Right lobe of liver (tissue), 6 donors: ENCODE data around the gene SPTLC3. TPM values are rescaled to one million over a fixed set of nuclear protein-coding genes. Genes with fewer than 3 reads are reported as not detected.

Experiments used
- ATAC-seq, 4 donors: fragments of 200-7000 bp; cut with Tn5 transposase; one replicate each; pipeline ENCODE4 v1.9.1; 2020; ENCODE audit warnings: mild to moderate bottlenecking in 4 of 4, moderate library complexity in 4 of 4
- DNase-seq, 3 donors: peaks; one replicate each; pipeline ENCODE4 v3.0.0-alpha.2; 2020
- H3K27ac ChIP-seq, 3 donors: fragments of 200-600 bp; one replicate each; pipeline ENCODE4 v1.8.0; 2022
- H3K27me3 ChIP-seq, 2 donors: fragments of 200-600 bp; one replicate each; pipeline ENCODE4 v1.8.0; 2022
- H3K36me3 ChIP-seq, 4 donors: fragments of 200-600 bp; sonication (generic) in 1 of 4; one replicate each; pipeline versions ENCODE4 v1.5.1 to v1.8.0; 2017 to 2022; ENCODE audit warnings: control low read depth in 1 of 4
- H3K4me1 ChIP-seq, 4 donors: fragments of 200-600 bp; sonication (generic) in 1 of 4; one replicate each; pipeline versions ENCODE4 v1.5.1 to v1.8.0; 2017 to 2022; ENCODE audit warnings: control low read depth in 1 of 4
- H3K4me3 ChIP-seq, 3 donors: fragments of 200-600 bp; one replicate each; pipeline ENCODE4 v1.8.0; 2022
- H3K9me3 ChIP-seq, 4 donors: fragments of 200-600 bp; sonication (generic) in 1 of 4; one replicate each; pipeline versions ENCODE4 v1.5.1 to v1.8.0; 2017 to 2022; ENCODE audit warnings: control low read depth in 1 of 4
- CTCF ChIP-seq, 4 donors: fragments of 200-600 bp in 3 of 4; fragments of 450-650 bp in 1 of 4; IDR thresholded peaks; one replicate each; pipeline versions ENCODE4 v1.5.1 to v1.8.0; 2016 to 2022; ENCODE audit warnings: antibody characterized with exemption in 4 of 4, mild to moderate bottlenecking in 2 of 4
- POLR2A ChIP-seq: fragments of 450-650 bp; IDR thresholded peaks from one replicate; pipeline ENCODE4 v1.6.1; 2017; ENCODE audit warnings: antibody characterized with exemption, mild to moderate bottlenecking
- WGBS: methylation state at CpG from one replicate; pipeline ENCODE4 v1.1.6; 2018; ENCODE audit warnings: low coverage, low lambda C conversion rate; ENCODE audit not compliant: insufficient coverage; ENCODE audit errors: missing lambda C conversion rate; 5-methylcytosine and 5-hydroxymethylcytosine counted together
- intact Hi-C, 2 donors: fragments of 100-400 bp; cut with DNase I; formaldehyde crosslinking; loops; one replicate each; pipeline versions ENCODE4 v1.11.2 to v1.14.1; 2022
- total RNA-seq, 6 experiments: library from RNA; depleted of rRNA in 2 of 6; stranded (reverse); fragments of >200 nt in 2 of 6; fragmentation: NEBNext Ultra II Directional in 3 of 6; extraction: Animal tissue kit (Norgen Biotek cat#: 25700) in 3 of 6; gene quantifications; one replicate each; pipeline versions ENCODE4 v1.1.0 to v1.2.4, GENCODE V29; 2016 to 2023
- donor health status: DM: no; HTN: yes; CAD: no.
- donor health status: DM: no; HTN: no; CAD: no.
- donor health status: DM: no; HTN: no; CAD: no.
- donor health status: DM: no; HTN: yes; CAD: no.
- donor health status: DM: no; HTN: yes; CAD: no.

Gene SPTLC3
- total RNA-seq, 6 experiments from 2014 or later, result 16.4 to 25.6 (median 24.8) TPM

- Histone ChIP-seq H3K4me3 (no peak overlapping the region), H3K9me3 (no peaks in the 10 kb centered on the region), H3K4me1 (no peaks in the 10 kb centered on the region), H3K27ac (no peak overlapping the region), H3K36me3 (no peaks in the 10 kb centered on the region), H3K27me3 (no peaks in the 10 kb centered on the region)
- DNase-seq, result no peak
- intact Hi-C loops, result no loop called here
- TF ChIP-seq CTCF (IDR thresholded peaks at IDR 0.05) (no peak), POLR2A (no peak)
- no peak for ATAC-seq
Observed at GRCh38 chr20:13082378-13082777, 73.6 kb downstream of the SPTLC3 start.

GRCh38 chr20:13085275-13085674 is 76.5 kb downstream of the SPTLC3 start:
- no peak for ATAC-seq

GRCh38 chr20:13089950-13090469 is 81.2 kb downstream of the SPTLC3 start:
- no peak overlapping the region for H3K27ac ChIP-seq
- TF ChIP-seq POLR2A (no peak), CTCF (IDR thresholded peaks at IDR 0.05) (no peak)
- ATAC-seq (peak in 1 of 4 donors; percentile 19), DNase-seq (no peak)
- no peak overlapping the region for H3K4me3 ChIP-seq
- H3K36me3 ChIP-seq, result peaks cover 0 to 8% (median 2%) of the 10 kb centered on the region in 4 donors
- no peaks in the 10 kb centered on the region for H3K27me3 ChIP-seq
- H3K9me3 ChIP-seq, result no peaks in the 10 kb centered on the region
- intact Hi-C loops, result no loop called here
- no peaks in the 10 kb centered on the region for H3K4me1 ChIP-seq
- WGBS, result 20% methylated on average over 1 of the region's 1 CpG

More at GRCh38 chr20:13085275-13085674, 76.5 kb downstream of the SPTLC3 start:
- DNase-seq, result no peak
- Histone ChIP-seq H3K36me3 (no peaks in the 10 kb centered on the region), H3K9me3 (no peaks in the 10 kb centered on the region), H3K4me1 (no peaks in the 10 kb centered on the region), H3K27me3 (no peaks in the 10 kb centered on the region), H3K27ac (no peak overlapping the region), H3K4me3 (no peak overlapping the region)
- 65% methylated on average over 3 of the region's 3 CpGs for WGBS
- TF ChIP-seq CTCF (IDR thresholded peaks at IDR 0.05) (no peak), POLR2A (no peak)
- intact Hi-C loops, result no loop called here

GRCh38 chr20:13092111-13092510 is 83.3 kb downstream of the SPTLC3 start:
- WGBS, result 68% methylated on average over 2 of the region's 2 CpGs
- ATAC-seq, result no peak
- H3K4me1 ChIP-seq, result no peaks in the 10 kb centered on the region
- H3K4me3 ChIP-seq, result no peak overlapping the region
- intact Hi-C loops, result no loop called here
- peaks cover 0 to 8% (median 2%) of the 10 kb centered on the region in 4 donors for H3K36me3 ChIP-seq
- DNase-seq, result no peak
- H3K27me3 ChIP-seq, result no peaks in the 10 kb centered on the region
- H3K9me3 ChIP-seq, result no peaks in the 10 kb centered on the region
- no peak overlapping the region for H3K27ac ChIP-seq
- TF ChIP-seq CTCF (IDR thresholded peaks at IDR 0.05) (no peak), POLR2A (no peak)

- ATAC-seq, result no peak
- Histone ChIP-seq H3K27me3 (no peaks in the 10 kb centered on the region), H3K27ac (no peak overlapping the region), H3K4me3 (no peak overlapping the region), H3K36me3 (peaks cover 0 to 8% (median 2%) of the 10 kb centered on the region in 4 donors), H3K4me1 (no peaks in the 10 kb centered on the region), H3K9me3 (no peaks in the 10 kb centered on the region)
- DNase-seq, result no peak
- WGBS, result 78% methylated on average over 4 of the region's 4 CpGs
- TF ChIP-seq POLR2A (no peak), CTCF (IDR thresholded peaks at IDR 0.05) (no peak)
- intact Hi-C loops, result no loop called here
Observed at GRCh38 chr20:13094976-13095375, 86.2 kb downstream of the SPTLC3 start.
